Neural progenitor cell (in vitro differentiated cells): ENCODE results near the gene GRID1. TPM values are rescaled to one million over a fixed set of nuclear protein-coding genes. Genes with fewer than 3 reads are reported as not detected.

ENCODE experiments used
- DNase-seq: peaks from one replicate; pipeline ENCODE4 v3.0.0-alpha.2; 2016; ENCODE audit warnings: low spot score
- H2AFZ ChIP-seq: fragments of 200-600 bp; sonication (generic); replicated peaks from 2 replicates; pipeline ENCODE4 v1.6.1; 2016; ENCODE audit warnings: antibody characterized with exemption
- H3F3A ChIP-seq: fragments of 200-600 bp; sonication (generic); 2 replicates; pipeline ENCODE4 v1.6.1; 2016; ENCODE audit warnings: antibody characterized with exemption, low read depth
- H3K27ac ChIP-seq: fragments of 200-600 bp; sonication (generic); 2 replicates; pipeline ENCODE4 v1.5.1; 2016; ENCODE audit warnings: mild to moderate bottlenecking
- H3K27me3 ChIP-seq: fragments of 200-600 bp; sonication (generic); 2 replicates; pipeline ENCODE4 v1.6.1; 2016; ENCODE audit warnings: mild to moderate bottlenecking, moderate library complexity
- H3K36me3 ChIP-seq: fragments of 200-600 bp; sonication (generic); 2 replicates; pipeline ENCODE4 v1.5.1; 2016
- H3K4me1 ChIP-seq: fragments of 200-600 bp; sonication (generic); 2 replicates; pipeline ENCODE4 v1.6.1; 2016; ENCODE audit warnings: mixed run types
- H3K4me2 ChIP-seq: fragments of 200-600 bp; sonication (generic); 2 replicates; pipeline ENCODE4 v1.6.1; 2016
- H3K4me3 ChIP-seq: fragments of 200-600 bp; sonication (generic); 2 replicates; pipeline ENCODE4 v1.5.1; 2016
- H3K79me2 ChIP-seq: fragments of 200-600 bp; sonication (generic); 2 replicates; pipeline ENCODE4 v1.6.1; 2016; ENCODE audit warnings: low read depth
- H3K9ac ChIP-seq: fragments of 200-600 bp; sonication (generic); 2 replicates; pipeline ENCODE4 v1.6.1; 2016
- H3K9me3 ChIP-seq: fragments of 200-600 bp; sonication (generic); 2 replicates; pipeline ENCODE4 v1.5.1; 2016; ENCODE audit warnings: low read depth
- H4K20me1 ChIP-seq: fragments of 200-600 bp; sonication (generic); 2 replicates; pipeline ENCODE4 v1.6.1; 2016; ENCODE audit warnings: low read depth
- H3K27ac Mint-ChIP-seq: 3 replicates; pipeline ENCODE4 v1.8.0; 2021; ENCODE audit warnings: mixed read lengths
- H3K27me3 Mint-ChIP-seq: 2 replicates; pipeline ENCODE4 v1.8.0; 2022; ENCODE audit warnings: low read depth, mild to moderate bottlenecking, inconsistent platforms, moderate library complexity, mixed read lengths; ENCODE audit not compliant: insufficient read depth
- H3K36me3 Mint-ChIP-seq: 3 replicates; pipeline ENCODE4 v1.8.0; 2021; ENCODE audit warnings: mixed read lengths
- H3K4me1 Mint-ChIP-seq: 3 replicates; pipeline ENCODE4 v1.8.0; 2021; ENCODE audit warnings: mixed read lengths
- H3K4me3 Mint-ChIP-seq: 3 replicates; pipeline ENCODE4 v1.8.0; 2021; ENCODE audit warnings: mild to moderate bottlenecking, moderate library complexity, mixed read lengths
- H3K9me3 Mint-ChIP-seq: 3 replicates; pipeline ENCODE4 v1.8.0; 2020; ENCODE audit warnings: mixed read lengths
- EZH2 ChIP-seq: fragments of 200-600 bp; sonication (generic); IDR thresholded peaks from 2 replicates; pipeline ENCODE4 v1.6.1; 2017; ENCODE audit warnings: antibody characterized with exemption, mild to moderate bottlenecking, moderate library complexity
- EZH2phosphoT487 ChIP-seq: fragments of 200-600 bp; sonication (generic); IDR thresholded peaks from 2 replicates; pipeline ENCODE4 v1.6.1; 2017; ENCODE audit warnings: antibody characterized with exemption
- total RNA-seq: library from RNA; depleted of rRNA; stranded (reverse); fragments of >200 nt; gene quantifications from 2 replicates; pipeline ENCODE4 v1.2.3, GENCODE V29; 2015; ENCODE audit warnings: low replicate concordance
- TF ChIP-seq, protein P1 (sequence below): fragments of 200-600 bp; sonication (generic); IDR thresholded peaks from 2 replicates; pipeline ENCODE4 v1.5.1; 2017; ENCODE audit warnings: antibody characterized with exemption, mild to moderate bottlenecking

The GRID1 gene
- total RNA-seq, 1 donor from 2014 or later: not detected

DNA sequence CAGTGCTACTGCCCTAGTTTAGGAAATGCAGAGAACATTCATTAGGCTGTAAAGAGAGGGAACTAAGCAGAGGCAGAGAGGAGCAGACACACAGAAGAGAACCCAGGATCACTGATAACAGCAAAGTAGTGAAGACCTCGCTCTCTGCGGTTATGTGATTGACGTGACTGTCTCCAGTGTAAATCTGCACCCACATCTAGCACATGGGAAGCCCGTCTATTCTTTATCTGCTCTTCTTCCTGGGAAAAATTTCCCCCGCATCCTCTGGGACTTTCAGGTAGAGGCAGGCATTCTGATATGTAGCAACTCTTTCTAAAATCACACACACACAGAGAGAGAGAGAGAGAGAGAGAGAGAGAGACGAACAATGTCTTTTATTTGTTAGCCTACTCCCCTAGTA, 699.6 kb downstream of the GRID1 start:
- H3K27me3 Mint-ChIP-seq: no peaks in the 10 kb centered on the region
- Histone ChIP-seq H3K27me3 (no peaks in the 10 kb centered on the region), H3K79me2 (no peaks in the 10 kb centered on the region), H3K4me2 (no peak overlapping the region), H3K4me3 (no peak overlapping the region), H4K20me1 (no peaks in the 10 kb centered on the region), H2AFZ (no peak overlapping the region), H3K9ac (no peak overlapping the region), H3K4me1 (peaks cover 18% of the 10 kb centered on the region), H3K27ac (no peak overlapping the region), H3F3A (peaks cover 17% of the 10 kb centered on the region), H3K36me3 (no peaks in the 10 kb centered on the region), H3K9me3 (no peaks in the 10 kb centered on the region)
- DNase-seq: no peak
- H3K9me3 Mint-ChIP-seq: peaks cover 10% of the 10 kb centered on the region
- TF ChIP-seq, protein P1, sequence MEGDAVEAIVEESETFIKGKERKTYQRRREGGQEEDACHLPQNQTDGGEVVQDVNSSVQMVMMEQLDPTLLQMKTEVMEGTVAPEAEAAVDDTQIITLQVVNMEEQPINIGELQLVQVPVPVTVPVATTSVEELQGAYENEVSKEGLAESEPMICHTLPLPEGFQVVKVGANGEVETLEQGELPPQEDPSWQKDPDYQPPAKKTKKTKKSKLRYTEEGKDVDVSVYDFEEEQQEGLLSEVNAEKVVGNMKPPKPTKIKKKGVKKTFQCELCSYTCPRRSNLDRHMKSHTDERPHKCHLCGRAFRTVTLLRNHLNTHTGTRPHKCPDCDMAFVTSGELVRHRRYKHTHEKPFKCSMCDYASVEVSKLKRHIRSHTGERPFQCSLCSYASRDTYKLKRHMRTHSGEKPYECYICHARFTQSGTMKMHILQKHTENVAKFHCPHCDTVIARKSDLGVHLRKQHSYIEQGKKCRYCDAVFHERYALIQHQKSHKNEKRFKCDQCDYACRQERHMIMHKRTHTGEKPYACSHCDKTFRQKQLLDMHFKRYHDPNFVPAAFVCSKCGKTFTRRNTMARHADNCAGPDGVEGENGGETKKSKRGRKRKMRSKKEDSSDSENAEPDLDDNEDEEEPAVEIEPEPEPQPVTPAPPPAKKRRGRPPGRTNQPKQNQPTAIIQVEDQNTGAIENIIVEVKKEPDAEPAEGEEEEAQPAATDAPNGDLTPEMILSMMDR: no peak
- TF ChIP-seq EZH2: no peak
- TF ChIP-seq EZH2phosphoT487: no peak
- no peak overlapping the region for H3K4me3 Mint-ChIP-seq
- peak overlapping the region; percentile 82 for H3K27ac Mint-ChIP-seq
- H3K4me1 Mint-ChIP-seq: peaks cover 23% of the 10 kb centered on the region
- no peaks in the 10 kb centered on the region for H3K36me3 Mint-ChIP-seq

DNA sequence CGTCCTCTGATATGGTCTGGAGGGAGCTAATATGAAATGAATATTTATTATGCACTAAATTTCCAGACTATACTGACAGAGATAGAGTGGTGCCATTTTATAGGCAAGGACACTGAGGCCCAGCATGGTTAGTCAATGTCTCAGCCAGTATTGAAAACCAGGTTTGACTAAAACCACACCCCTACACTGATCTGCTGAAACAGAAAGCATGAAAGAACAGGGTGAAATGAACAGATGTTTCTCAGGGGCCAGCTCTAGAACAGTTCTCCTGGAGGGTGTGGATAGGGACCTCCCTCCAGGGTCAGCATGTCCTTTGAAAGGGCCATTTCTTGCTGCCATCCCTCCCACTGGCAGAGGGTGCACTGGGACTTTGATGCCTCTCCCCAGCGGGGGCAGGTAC, 700.5 kb downstream of the GRID1 start:
- Histone ChIP-seq H4K20me1 (no peaks in the 10 kb centered on the region), H3F3A (peaks cover 17% of the 10 kb centered on the region), H3K4me3 (no peak overlapping the region), H3K36me3 (no peaks in the 10 kb centered on the region), H3K9me3 (no peaks in the 10 kb centered on the region), H3K4me2 (no peak overlapping the region), H3K27me3 (no peaks in the 10 kb centered on the region), H3K27ac (no peak overlapping the region), H3K79me2 (no peaks in the 10 kb centered on the region), H3K4me1 (peaks cover 18% of the 10 kb centered on the region), H2AFZ (no peak overlapping the region), H3K9ac (no peak overlapping the region)
- Mint-ChIP-seq H3K4me1 (peaks cover 28% of the 10 kb centered on the region), H3K27ac (no peak overlapping the region), H3K9me3 (peaks cover 10% of the 10 kb centered on the region), H3K36me3 (no peaks in the 10 kb centered on the region), H3K27me3 (no peaks in the 10 kb centered on the region), H3K4me3 (no peak overlapping the region)
- no peak for DNase-seq
- TF ChIP-seq EZH2 (no peak), EZH2phosphoT487 (no peak)
- TF ChIP-seq, protein P1: no peak

DNA sequence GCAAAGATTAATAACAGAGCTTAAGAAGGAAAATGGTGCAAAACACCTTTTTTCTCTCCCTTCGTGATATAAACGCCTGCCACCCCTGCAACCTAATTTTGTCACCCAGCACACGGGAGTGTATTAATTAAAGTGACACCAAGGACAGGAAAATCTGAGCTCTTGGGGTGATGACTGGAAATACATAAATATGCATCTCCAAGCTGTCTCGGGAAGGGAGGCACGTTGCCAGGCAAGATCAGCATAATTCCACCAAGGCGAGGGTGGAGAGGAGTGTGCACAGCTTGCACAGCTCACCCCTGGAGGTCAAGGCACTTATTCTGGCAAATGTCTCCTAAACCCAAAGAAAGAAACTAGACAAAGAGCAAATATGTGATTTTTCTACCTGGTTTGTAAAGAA, 700.9 kb downstream of the GRID1 start:
- no peaks in the 10 kb centered on the region for H3K36me3 ChIP-seq
- TF ChIP-seq EZH2phosphoT487 (no peak), EZH2 (no peak)
- TF ChIP-seq, protein P1: no peak
- no peak overlapping the region for H3K4me3 ChIP-seq
- H3K27me3 Mint-ChIP-seq: no peaks in the 10 kb centered on the region
- H3K4me2 ChIP-seq: no peak overlapping the region
- H3K4me1 Mint-ChIP-seq: peaks cover 29% of the 10 kb centered on the region
- H3F3A ChIP-seq: peaks cover 17% of the 10 kb centered on the region
- H3K9ac ChIP-seq: no peak overlapping the region
- no peaks in the 10 kb centered on the region for H3K79me2 ChIP-seq
- H3K4me3 Mint-ChIP-seq: no peak overlapping the region
- peak overlapping the region; percentile 17 for H3K27ac Mint-ChIP-seq
- no peak overlapping the region for H2AFZ ChIP-seq
- no peaks in the 10 kb centered on the region for H3K27me3 ChIP-seq
- no peaks in the 10 kb centered on the region for H3K9me3 ChIP-seq
- no peaks in the 10 kb centered on the region for H3K36me3 Mint-ChIP-seq
- no peak for DNase-seq
- no peak overlapping the region for H3K27ac ChIP-seq
- no peaks in the 10 kb centered on the region for H4K20me1 ChIP-seq
- peaks cover 6% of the 10 kb centered on the region for H3K9me3 Mint-ChIP-seq
- peaks cover 18% of the 10 kb centered on the region for H3K4me1 ChIP-seq
